Fibroblast of peridontal ligament (primary cell): ENCODE results near the gene ACP5.
"Not testable (repeated sequence)": the region's sequence is repeated elsewhere in the genome, so short reads cannot be mapped to it uniquely, and the experiment has no call there.

Experiments used
- DNase-seq: peaks from one replicate; pipeline ENCODE4 v3.0.0-alpha.2; 2010; ENCODE audit errors: extremely low read depth

Gene ACP5

DNA sequence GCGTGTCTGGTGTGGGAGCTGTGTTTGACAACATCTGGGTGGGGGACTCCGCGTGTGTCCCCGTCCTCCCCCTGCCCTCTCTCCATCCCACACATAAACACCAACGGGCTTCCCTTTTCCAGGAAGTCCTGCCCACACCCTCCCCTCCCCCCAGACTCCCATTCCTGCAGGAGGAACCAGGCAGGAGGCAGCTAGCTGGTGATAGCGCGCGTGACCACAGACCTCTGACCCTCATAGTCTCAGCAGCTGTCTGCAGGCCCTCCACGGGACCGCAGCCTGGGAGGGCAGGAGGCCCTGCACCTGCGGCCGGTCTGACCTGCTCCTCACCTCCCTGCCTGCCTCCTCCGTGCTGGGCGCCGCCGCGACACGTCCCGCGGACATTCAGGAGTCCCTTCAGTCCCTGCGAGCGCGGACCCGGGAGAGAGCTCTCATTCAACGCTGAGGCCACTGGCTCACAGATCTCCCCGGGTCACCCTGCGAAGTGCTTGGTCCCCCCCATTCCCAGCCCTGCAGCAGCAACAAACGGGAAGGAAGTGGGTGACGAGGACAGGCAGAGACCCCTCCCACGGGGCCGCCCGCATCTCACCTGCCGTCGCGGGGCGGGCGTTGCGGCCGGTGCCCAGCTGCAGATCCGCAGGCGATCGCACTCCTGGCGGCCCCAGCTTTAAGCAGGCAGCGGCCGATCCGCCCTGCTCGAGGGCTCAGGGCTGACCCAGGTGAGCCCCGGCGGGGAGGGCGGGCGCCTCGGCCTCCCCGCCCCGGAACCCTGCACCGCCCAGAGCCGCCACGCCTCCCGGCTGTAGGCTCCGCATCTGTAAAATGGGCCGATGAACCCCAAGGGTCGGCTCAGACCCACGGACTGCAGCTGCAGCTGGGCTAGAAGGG lies 1.1 kb upstream of the ACP5 start:
- DNase-seq, result no peak

DNA sequence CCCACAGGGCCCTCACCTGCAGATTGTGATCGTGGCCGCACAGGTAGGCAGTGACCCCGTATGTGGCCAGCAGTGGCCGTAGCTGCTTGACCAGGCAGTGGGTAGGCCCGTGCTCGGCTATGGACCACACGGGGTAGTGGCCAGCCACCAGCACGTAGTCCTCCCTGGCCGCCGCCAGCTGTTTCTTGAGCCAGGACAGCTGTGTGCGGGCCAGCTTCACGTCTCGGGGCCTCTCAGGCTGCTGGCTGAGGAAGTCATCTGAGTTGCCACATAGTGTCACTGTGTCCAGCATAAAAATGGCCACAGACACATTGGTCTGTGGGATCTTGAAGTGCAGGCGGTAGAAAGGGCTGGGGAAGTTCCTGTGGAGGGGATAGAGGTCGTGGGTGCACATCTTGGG lies 1.2 kb downstream of the ACP5 start:
- DNase-seq, result no peak

DNA sequence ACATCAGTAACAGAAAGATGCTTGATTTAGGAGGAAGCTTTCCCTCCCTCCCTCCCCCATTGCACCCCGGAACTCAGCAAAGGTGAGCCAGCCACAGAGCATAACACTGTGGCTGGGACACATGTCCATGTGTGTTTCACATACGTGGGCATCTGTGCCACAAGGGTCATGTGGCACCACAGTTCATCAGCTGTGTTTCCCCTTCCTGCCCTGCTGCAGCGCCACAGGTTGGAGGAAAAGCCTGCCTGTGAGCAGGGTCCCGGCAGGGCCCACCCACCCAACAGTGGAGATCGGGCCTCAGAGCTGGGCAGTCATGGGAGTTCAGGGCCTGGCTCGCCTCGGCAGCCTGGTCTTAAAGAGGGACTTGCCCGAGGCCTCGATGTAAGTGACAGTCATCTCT lies 2.8 kb downstream of the ACP5 start:
- no peak for DNase-seq

DNA sequence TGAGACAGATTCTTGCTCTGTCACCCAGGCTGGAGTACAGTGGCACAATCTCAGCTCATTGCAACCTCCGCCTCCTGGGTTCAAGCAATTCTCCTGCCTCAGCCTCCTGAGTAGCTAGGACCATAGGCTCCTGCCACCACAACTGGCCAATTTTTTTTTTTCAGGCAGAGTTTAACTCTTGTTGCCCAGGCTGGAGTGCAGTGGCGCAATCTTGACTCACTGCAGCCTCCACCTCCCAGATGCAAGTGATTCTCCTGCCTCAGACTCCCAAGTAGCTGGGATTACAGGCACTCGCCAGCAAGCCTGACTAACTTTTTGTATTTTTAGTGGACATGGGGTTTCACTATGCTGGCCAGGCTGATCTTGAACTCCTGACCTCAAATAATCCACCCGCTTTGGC lies 3.7 kb downstream of the ACP5 start:
- not testable (repeated sequence) for DNase-seq

DNA sequence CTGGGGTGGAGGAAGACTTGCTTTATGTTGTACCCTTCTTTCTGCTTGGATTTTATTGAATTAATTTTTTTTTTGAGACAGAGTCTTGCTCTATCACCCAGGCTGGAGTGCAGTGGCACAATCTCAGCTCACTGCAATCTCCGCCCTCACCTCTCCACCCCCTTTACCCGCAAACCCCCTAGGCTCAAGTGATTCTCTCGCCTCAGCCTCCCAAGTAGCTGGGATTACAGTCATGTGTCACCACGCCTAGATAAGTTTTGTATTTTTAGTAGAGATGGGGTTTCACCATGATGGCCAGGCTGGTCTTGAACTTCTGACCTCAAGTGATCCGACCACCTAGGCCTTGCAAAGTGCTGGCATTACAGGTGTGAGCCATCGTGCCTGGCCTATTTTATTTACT lies 4.1 kb downstream of the ACP5 start:
- not testable (repeated sequence) for DNase-seq

DNA sequence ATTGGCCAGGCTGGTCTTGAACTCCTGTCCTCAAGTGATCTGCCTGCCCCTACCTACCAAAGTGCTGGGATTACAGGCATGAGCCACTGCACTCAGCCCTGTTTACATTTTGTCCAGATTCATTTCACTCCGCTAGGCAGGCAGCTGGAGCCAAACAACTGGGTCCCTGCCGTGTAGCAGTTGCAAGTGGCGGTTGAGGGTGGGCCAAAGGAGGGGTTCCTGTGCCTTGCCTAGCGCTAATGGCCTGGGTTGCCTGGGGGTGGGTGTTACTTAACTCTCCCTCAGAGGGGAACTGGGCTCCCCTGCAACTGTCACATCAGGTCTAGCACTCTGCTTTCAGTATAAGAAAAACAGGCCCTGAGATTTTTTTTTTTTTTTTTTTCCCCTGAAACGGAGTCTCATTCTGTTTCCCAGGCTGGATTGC lies 7.4 kb downstream of the ACP5 start:
- DNase-seq, result no peak

DNA sequence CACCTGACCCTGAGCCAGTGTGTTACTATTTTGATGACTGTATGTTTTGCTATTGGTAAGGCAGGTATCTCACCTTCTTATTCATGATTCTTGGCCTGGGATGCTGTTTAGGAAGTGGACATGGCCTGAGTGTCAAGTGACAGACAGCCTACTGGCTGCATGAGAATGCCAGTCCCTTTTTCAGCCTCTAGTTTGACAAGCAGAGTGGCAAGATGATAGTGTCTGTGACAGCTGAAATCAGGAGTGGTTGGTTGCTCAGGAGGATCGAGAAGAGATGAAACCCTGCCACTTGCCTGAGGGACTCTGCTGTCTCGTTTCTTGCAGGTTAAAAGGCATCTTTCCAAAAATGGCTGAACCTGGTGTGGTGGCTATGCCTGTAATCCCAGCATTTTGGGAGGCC lies 11.3 kb downstream of the ACP5 start:
- DNase-seq, result no peak

DNA sequence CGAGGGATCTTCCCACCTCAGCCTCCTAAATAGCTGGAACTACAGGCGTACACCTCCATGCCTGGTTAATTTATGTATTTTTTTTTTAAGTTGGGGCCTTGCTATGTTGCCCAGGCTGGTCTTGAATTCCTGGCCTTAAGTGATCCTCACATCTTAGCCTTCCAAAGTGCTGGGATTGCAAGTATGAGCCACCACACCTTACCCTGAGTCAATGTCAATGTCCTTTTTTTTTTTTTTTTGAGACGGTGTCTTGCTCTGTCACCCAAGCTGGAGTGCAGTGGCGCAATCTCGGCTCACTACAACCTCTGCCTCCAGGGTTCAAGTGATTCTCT lies 11.8 kb downstream of the ACP5 start:
- not testable (repeated sequence) for DNase-seq

DNA sequence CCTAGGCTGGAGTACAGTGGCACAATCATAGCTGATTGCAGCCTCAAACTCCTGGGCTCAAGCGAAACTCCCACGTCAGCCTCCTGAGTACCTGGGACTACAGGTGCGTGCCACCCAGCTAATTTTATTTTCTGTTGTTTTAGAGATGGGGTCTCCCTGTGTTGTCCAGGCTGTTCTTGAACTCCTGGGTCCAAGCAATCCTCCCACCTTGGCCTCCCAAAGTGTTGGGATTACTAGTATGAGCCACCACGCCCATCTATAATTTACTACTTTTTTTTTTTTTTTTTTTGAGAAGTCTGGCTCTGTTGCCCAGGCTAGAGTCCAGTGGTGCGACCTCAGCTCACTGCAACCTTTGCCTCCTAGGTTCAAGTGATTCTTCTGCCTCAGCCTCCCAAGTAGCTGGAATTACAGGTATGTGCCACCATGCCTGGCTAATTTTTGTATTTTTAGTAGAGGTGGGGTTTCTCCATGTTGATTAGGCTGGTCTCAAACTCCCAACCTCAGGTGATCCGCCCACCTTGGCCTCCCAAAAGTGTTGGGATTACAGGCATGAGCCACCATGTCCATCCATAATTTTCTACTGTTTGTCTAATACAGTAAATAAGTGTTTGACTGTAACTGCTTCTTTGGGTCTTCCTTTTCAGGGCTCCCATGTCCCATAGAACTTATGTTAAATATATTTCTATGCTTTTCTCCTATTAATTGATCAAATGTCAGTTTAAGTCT lies 13.2 kb downstream of the ACP5 start:
- not testable (repeated sequence) for DNase-seq

DNA sequence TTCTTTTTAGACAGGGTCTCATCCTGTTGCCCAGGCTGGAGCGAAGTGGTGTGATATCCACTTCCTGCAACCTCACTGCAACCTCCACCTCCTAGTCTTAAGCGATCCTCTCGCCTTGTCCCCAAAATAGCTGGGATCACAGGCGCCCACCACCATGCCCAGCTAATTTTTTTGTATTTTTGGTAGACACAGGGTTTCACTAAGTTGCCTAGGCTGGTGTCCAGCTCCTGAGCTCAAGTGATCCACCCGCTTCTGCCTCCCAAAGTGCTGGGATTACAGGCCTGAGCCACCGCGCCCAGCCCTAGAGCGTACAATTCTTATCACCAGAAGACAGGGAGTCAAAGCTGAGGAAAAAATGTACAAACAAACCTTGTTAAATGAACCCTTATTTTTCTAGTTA lies 13.9 kb downstream of the ACP5 start:
- DNase-seq, result no peak

DNA sequence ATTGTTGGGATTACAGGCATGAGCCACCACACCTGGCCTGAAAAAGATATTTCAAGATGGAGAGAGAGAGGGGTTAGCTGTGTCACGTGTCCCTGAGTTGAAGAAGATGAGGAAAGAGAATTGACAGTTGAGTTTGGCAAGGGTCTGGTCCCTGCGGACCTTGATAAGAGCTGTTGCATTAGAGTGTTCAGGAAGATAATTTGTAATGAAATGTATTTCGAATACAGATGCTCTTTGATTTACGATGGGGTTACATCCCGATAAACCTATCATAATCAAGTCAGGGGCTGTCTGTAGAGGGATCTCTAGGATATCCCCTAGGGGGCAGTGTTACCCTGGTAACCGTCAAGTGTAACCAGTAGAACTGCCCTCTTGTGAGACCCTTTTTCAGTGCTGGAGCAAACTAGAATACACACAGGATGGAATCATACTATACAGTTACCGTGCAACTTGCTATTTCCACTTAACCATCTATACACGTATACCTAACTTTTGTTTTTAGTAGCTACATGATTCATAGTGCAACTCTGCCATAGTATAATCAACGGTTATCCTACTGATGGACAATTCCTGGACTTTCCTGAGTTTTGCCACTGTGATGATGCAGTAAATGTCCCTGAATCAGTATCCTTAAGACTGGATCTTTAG lies 16.9 kb downstream of the ACP5 start:
- peak; percentile 79 for DNase-seq

DNA sequence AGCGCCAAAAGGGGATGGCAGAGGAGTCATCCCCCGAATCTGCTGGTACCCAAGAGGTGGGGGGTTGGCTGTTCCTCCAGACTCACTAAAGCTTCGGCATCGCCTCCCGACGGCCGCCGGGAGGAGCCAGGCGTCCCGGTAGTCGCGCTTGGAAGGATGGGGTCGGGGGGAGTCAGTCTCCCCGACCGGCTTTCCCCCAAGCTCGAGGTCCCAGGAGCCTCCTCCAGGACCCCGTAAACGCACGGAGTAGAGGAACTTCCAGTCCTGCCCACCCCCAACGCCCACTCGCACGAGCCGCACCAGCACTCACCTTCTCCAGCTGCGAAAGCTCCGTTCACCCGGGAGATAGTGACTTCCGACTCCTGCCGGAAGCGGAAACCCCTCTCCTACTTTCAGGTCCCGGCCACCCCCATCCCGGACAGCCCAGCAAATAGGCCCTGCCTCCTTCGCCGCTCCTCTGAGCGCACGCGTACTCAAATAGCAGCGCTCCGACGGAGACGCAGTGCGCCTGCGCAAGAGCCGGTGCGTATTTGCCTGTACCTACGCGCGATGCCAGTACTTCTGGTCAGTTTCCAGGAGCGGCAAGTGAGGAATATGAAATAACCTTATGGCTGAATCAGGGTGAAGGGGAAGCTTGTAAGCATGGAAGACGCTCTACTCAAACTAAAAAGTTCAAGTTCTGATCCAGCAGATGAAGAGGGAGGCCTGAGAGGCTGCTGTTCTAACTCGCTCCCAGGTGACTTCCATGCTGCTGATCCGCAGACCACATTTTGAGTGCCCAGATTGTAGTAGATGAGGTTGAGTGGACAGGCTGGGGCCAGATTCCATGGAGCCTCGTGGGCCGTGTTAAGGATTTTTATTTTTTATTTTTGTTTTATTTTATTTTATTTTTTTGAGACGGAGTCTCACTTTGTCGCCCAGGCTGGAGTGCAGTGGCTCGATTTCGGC lies 18.3 kb downstream of the ACP5 start, which contains the start of gene ELOF1:
TSS of gene ELOF1 (minus strand) at position 350 of the 948 bp plus-strand sequence. CDS start 4,883 bp downstream, outside the sequence.
- peak; percentile 96 for DNase-seq

DNA sequence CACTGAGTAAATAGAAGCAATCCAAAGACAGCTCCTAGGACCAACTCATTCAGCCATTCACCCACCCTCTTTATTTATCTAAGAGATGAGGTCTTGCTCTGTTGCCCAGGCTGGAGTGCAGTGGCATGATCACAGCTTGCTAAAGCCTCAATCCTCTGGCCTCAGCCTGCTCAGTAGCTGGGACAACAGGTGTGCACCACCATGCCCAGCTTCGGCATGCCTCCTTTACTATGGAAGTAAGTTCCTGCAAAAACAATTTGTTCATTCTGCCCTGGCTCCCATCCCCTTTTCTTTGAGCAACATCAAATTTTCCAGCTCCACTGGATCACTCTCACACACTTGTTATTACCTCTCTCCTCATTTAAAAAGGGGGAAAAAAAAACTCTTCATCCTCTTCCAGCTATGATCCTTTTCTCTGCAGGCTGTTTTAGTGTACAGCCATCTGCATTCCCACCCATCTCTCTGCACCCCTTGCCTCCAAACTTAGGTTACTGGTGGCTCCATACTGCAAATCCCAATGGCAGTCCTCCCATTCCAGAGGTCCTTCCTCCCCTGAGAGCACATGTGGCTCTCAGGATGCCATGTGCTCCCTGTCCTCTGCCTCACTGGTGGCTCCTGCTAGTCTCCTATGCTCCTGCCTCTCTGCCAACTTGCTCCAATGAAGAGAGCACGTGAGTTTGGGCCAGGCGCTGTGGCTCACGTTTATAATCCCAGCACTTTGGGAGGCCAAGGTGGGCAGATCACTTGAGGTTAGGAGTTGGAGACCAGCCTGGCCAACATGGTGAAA lies 20.6 kb downstream of the ACP5 start:
- no peak for DNase-seq

DNA sequence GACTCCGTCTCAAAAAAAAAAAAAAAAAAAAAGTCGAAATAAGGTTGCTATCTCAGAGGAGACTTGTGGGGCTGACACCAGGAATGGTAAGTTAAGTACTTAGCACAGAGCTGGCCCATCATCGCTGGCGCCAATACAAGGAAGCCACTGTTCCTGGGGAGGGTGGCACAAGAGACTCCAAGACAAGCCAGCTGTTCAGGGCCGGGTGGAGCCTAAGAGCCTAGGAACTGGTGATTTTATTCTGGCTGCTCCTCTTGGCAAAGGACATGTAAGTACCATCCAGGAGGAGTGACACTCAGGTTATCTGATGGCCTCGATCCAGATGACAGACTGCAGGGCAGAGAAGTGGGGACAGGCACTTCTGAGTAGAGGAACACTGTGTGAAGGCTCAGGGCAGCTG lies 22.2 kb downstream of the ACP5 start:
- DNase-seq, result no peak

DNA sequence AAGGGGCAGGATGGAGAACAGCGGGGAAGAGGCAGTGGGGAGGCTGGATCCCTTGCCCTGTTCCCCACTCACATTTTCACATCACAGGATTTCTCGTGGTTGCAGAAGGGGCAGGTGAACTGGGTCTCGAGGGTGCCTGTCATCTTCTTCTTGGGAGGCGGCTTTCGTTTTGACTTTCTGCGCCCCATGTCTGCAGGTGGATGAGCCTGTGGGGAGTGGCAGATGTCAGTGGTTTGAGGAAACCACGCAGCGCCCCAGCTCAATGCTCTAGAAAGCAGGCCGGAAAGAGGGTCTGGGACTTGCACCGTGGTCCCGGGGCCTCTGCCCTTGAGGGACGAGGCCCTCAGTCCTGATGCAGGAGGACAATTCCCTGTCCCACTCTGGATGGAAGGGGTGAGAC lies 23.3 kb downstream of the ACP5 start:
- DNase-seq, result no peak

DNA sequence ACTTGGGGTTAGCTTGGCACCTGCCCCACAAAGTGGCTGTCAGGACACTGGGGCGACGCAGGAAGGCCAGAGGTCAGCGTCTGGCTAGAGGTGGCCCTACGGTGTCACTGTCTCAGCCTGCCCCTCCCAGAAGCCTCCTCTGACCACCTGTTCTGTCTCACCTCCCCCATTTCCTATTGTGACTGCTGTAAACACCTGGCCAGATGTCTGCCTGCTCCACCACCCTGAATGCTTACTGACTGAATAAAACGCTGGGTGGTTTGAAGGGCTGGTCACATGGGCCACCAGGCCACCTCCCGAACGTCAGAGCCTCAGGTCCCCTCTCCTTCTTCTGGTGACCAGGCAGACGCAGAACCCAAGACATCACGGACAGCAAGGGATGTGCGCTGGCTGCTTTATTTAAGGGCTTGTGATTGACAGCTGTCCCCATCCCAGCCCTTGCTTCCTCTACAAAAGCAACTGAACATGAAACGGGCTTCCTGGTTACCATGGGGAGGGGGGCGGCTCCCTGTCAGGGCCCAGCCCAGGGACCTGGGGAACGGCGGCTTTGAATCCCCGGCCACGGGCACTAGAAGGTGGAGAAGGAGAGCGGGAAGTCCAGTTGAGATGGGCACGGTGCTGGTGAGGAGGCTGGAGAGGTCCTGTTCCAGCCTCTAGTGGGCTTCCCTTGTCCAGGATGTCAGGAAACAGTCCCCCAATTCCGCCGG lies 24.6 kb downstream of the ACP5 start:
- no peak for DNase-seq

DNA sequence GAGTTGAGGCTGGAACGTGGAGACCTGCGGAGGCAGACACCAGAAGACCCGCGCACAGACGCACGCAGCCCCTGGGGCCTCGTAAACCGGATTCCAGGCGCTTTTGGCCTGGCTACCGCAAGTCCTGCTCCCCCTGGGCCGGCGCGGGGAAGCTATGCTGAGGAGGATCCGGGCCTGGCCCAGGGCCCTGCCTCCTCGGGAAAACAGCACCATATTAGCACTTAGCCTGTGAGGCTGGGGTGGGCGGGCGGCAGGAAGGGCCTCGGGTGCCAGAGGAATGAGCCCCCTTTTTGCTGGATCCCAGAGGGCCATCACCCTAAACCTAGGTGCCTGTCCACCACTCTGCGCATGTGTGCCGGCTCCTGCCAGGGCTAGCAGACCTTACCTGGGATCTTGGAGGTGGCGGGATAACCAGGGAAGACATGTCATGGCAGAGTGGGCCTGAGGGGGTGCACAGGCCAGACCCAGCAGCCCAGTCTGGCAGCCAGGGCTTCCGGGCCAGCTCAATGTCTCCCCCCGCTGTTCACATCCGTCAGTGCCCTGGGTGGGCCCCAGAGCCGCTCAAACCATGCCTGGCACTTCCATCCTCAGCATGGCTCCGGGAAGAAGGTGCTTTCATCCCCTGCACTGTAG lies 25.7 kb downstream of the ACP5 start:
- DNase-seq, result no peak

DNA sequence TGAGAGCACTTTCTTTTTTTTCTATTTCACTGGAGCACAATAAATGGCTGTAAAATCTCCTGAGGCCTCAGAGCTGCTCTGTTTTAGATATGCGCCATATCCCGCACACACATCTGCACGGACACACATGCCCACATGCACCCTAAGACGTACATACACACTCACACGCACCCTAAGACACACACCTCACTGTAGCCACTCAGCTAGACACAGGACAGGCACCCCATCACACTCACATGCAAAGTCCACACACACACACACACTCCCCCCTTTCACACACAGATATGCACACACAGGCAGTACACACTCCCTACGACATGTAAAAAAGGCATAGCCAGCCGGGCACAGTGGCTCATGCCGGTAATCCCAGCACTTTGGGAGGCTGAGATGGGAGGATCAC lies 27.2 kb downstream of the ACP5 start:
- DNase-seq, result no peak

DNA sequence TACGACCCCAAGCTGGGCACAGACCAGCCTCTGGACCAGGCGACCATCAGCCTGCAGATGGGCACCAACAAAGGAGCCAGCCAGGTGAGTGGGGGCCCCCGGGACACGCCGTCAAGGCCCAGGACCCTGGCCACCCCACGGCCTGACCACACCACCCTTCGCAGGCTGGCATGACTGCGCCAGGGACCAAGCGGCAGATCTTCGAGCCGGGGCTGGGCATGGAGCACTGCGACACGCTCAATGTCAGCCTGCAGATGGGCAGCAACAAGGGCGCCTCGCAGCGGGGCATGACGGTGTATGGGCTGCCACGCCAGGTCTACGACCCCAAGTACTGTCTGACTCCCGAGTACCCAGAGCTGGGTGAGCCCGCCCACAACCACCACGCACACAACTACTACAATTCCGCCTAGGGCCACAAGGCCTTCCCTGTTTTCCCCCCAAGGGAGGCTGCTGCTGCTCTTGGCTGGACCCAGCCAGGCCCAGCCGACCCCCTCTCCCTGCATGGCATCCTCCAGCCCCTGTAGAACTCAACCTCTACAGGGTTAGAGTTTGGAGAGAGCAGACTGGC lies 28.0 kb downstream of the ACP5 start:
- DNase-seq, result no peak
